GM23338 (cell line): Measurements from ENCODE around the gene RRAS2.

Experiments
- EZH2 ChIP-seq: fragments of 200-600 bp; sonication (generic); IDR thresholded peaks from one replicate; pipeline ENCODE4 v1.8.0; 2017; ENCODE audit warnings: antibody characterized with exemption, mild to moderate bottlenecking, low read depth; ENCODE audit not compliant: unreplicated experiment
- EZH2phosphoT487 ChIP-seq: fragments of 200-600 bp; sonication (generic); IDR thresholded peaks from one replicate; pipeline ENCODE4 v1.8.1; 2018; ENCODE audit warnings: antibody characterized with exemption; ENCODE audit not compliant: unreplicated experiment
- JUNB ChIP-seq: IDR thresholded peaks from one replicate; pipeline ENCODE4 v1.6.1; 2016; ENCODE audit warnings: antibody characterized with exemption; ENCODE audit not compliant: unreplicated experiment
- POLR2AphosphoS5 ChIP-seq: IDR thresholded peaks from 2 replicates; pipeline ENCODE4 v1.6.1; 2016; ENCODE audit warnings: antibody characterized with exemption, low read depth
- STAT1 ChIP-seq: IDR thresholded peaks from one replicate; pipeline ENCODE4 v1.6.1; 2016; ENCODE audit warnings: antibody characterized with exemption; ENCODE audit not compliant: unreplicated experiment
- TF ChIP-seq, protein P1 (sequence below), 2 experiments: fragments of 200-600 bp in 1 of 2; sonication (generic) in 1 of 2; conservative IDR thresholded peaks; 2 replicates each; pipeline versions ENCODE4 v1.5.1 to v1.6.1; 2016 to 2017; ENCODE audit warnings: antibody characterized with exemption in 2 of 2, low read depth in 2 of 2, mild to moderate bottlenecking in 2 of 2, moderate library complexity in 1 of 2
- TF ChIP-seq, protein P2 (sequence below): IDR thresholded peaks from one replicate; pipeline ENCODE4 v1.6.1; 2018; ENCODE audit warnings: antibody characterized with exemption; ENCODE audit not compliant: unreplicated experiment
- TF ChIP-seq, protein P3 (sequence below): fragments of 250-450 bp; sonication (Bioruptor Pico); IDR thresholded peaks from 2 replicates; pipeline ENCODE4 v1.5.0; 2020; ENCODE audit warnings: mild to moderate bottlenecking, moderate library complexity

DNA sequence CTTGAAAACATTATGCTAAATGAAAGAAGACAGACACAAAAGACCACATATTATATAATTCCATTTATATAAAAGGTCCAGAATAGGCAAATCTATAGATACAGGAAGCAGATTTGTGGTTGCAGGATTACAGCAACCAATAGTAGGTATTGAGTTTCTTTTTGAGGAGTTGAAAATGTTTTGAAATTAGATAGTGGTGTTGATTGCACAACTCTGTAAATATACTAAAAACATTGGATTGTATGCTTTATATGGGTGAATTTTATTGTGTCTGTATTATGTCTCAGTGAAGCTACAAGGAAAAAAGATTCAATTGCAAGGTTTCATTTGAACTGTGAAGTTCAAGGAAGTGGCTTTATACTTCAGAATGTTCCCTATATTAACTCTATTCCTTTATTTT, 3.0 kb upstream of the RRAS2 start:
- TF ChIP-seq, protein P1, sequence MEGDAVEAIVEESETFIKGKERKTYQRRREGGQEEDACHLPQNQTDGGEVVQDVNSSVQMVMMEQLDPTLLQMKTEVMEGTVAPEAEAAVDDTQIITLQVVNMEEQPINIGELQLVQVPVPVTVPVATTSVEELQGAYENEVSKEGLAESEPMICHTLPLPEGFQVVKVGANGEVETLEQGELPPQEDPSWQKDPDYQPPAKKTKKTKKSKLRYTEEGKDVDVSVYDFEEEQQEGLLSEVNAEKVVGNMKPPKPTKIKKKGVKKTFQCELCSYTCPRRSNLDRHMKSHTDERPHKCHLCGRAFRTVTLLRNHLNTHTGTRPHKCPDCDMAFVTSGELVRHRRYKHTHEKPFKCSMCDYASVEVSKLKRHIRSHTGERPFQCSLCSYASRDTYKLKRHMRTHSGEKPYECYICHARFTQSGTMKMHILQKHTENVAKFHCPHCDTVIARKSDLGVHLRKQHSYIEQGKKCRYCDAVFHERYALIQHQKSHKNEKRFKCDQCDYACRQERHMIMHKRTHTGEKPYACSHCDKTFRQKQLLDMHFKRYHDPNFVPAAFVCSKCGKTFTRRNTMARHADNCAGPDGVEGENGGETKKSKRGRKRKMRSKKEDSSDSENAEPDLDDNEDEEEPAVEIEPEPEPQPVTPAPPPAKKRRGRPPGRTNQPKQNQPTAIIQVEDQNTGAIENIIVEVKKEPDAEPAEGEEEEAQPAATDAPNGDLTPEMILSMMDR (conservative IDR thresholded peaks at IDR 0.05; ENCODE audit: low read depth in 2 of 2): no peak
- TF ChIP-seq EZH2phosphoT487 (no peak), EZH2 (no peak), POLR2AphosphoS5 (no peak), JUNB (no peak), STAT1 (no peak)
- TF ChIP-seq, protein P2, sequence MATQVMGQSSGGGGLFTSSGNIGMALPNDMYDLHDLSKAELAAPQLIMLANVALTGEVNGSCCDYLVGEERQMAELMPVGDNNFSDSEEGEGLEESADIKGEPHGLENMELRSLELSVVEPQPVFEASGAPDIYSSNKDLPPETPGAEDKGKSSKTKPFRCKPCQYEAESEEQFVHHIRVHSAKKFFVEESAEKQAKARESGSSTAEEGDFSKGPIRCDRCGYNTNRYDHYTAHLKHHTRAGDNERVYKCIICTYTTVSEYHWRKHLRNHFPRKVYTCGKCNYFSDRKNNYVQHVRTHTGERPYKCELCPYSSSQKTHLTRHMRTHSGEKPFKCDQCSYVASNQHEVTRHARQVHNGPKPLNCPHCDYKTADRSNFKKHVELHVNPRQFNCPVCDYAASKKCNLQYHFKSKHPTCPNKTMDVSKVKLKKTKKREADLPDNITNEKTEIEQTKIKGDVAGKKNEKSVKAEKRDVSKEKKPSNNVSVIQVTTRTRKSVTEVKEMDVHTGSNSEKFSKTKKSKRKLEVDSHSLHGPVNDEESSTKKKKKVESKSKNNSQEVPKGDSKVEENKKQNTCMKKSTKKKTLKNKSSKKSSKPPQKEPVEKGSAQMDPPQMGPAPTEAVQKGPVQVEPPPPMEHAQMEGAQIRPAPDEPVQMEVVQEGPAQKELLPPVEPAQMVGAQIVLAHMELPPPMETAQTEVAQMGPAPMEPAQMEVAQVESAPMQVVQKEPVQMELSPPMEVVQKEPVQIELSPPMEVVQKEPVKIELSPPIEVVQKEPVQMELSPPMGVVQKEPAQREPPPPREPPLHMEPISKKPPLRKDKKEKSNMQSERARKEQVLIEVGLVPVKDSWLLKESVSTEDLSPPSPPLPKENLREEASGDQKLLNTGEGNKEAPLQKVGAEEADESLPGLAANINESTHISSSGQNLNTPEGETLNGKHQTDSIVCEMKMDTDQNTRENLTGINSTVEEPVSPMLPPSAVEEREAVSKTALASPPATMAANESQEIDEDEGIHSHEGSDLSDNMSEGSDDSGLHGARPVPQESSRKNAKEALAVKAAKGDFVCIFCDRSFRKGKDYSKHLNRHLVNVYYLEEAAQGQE: no peak
- TF ChIP-seq, protein P3, sequence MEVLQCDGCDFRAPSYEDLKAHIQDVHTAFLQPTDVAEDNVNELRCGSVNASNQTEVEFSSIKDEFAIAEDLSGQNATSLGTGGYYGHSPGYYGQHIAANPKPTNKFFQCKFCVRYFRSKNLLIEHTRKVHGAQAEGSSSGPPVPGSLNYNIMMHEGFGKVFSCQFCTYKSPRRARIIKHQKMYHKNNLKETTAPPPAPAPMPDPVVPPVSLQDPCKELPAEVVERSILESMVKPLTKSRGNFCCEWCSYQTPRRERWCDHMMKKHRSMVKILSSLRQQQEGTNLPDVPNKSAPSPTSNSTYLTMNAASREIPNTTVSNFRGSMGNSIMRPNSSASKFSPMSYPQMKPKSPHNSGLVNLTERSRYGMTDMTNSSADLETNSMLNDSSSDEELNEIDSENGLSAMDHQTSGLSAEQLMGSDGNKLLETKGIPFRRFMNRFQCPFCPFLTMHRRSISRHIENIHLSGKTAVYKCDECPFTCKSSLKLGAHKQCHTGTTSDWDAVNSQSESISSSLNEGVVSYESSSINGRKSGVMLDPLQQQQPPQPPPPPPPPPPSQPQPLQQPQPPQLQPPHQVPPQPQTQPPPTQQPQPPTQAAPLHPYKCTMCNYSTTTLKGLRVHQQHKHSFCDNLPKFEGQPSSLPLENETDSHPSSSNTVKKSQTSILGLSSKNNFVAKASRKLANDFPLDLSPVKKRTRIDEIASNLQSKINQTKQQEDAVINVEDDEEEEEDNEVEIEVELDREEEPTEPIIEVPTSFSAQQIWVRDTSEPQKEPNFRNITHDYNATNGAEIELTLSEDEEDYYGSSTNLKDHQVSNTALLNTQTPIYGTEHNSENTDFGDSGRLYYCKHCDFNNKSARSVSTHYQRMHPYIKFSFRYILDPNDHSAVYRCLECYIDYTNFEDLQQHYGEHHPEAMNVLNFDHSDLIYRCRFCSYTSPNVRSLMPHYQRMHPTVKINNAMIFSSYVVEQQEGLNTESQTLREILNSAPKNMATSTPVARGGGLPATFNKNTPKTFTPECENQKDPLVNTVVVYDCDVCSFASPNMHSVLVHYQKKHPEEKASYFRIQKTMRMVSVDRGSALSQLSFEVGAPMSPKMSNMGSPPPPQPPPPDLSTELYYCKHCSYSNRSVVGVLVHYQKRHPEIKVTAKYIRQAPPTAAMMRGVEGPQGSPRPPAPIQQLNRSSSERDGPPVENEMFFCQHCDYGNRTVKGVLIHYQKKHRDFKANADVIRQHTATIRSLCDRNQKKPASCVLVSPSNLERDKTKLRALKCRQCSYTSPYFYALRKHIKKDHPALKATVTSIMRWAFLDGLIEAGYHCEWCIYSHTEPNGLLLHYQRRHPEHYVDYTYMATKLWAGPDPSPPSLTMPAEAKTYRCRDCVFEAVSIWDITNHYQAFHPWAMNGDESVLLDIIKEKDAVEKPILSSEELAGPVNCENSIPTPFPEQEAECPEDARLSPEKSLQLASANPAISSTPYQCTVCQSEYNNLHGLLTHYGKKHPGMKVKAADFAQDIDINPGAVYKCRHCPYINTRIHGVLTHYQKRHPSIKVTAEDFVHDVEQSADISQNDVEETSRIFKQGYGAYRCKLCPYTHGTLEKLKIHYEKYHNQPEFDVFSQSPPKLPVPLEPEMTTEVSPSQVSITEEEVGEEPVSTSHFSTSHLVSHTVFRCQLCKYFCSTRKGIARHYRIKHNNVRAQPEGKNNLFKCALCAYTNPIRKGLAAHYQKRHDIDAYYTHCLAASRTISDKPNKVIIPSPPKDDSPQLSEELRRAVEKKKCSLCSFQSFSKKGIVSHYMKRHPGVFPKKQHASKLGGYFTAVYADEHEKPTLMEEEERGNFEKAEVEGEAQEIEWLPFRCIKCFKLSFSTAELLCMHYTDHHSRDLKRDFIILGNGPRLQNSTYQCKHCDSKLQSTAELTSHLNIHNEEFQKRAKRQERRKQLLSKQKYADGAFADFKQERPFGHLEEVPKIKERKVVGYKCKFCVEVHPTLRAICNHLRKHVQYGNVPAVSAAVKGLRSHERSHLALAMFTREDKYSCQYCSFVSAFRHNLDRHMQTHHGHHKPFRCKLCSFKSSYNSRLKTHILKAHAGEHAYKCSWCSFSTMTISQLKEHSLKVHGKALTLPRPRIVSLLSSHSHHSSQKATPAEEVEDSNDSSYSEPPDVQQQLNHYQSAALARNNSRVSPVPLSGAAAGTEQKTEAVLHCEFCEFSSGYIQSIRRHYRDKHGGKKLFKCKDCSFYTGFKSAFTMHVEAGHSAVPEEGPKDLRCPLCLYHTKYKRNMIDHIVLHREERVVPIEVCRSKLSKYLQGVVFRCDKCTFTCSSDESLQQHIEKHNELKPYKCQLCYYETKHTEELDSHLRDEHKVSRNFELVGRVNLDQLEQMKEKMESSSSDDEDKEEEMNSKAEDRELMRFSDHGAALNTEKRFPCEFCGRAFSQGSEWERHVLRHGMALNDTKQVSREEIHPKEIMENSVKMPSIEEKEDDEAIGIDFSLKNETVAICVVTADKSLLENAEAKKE: no peak
